Peyer's patch (tissue), 4 donors: ENCODE data around the gene SNX9. TPM values are rescaled to one million over a fixed set of nuclear protein-coding genes. Genes with fewer than 3 reads are reported as not detected.

ENCODE experiments used
- DNase-seq, 3 donors: peaks; one replicate each; pipeline ENCODE4 v3.0.0-alpha.2; 2017 to 2019
- H3K27ac ChIP-seq, 4 donors: fragments of 200-600 bp; sonication (generic); one replicate each; pipeline ENCODE4 v1.5.1; 2016 to 2019
- H3K27me3 ChIP-seq, 2 donors: fragments of 200-600 bp; sonication (generic); one replicate each; pipeline ENCODE4 v1.5.1; 2019
- H3K36me3 ChIP-seq, 3 donors: fragments of 200-600 bp; sonication (generic); one replicate each; pipeline ENCODE4 v1.5.1; 2016 to 2019
- H3K4me1 ChIP-seq, 4 donors: fragments of 200-600 bp; sonication (generic); one replicate each; pipeline ENCODE4 v1.5.1; 2016 to 2019
- H3K4me3 ChIP-seq, 4 donors: fragments of 200-600 bp; sonication (generic); 1 replicate in 3 of 4; 2 replicates in 1 of 4; pipeline ENCODE4 v1.5.1; 2016 to 2019; ENCODE audit warnings: mild to moderate bottlenecking in 1 of 4
- H3K9me3 ChIP-seq, 4 donors: fragments of 200-600 bp; sonication (generic); one replicate each; pipeline ENCODE4 v1.5.1; 2016 to 2019; ENCODE audit warnings: mild to moderate bottlenecking in 1 of 4
- CTCF ChIP-seq, 6 experiments: fragments of 450-650 bp in 4 of 6; fragments of 200-600 bp in 2 of 6; sonication (generic) in 1 of 6; IDR thresholded peaks; one replicate each; pipeline ENCODE4 v1.5.1; 2017 to 2019; ENCODE audit warnings: antibody characterized with exemption in 6 of 6, mild to moderate bottlenecking in 3 of 6, moderate library complexity in 1 of 6
- POLR2A ChIP-seq, 2 donors: fragments of 450-650 bp; IDR thresholded peaks; one replicate each; pipeline ENCODE4 v1.5.1; 2017; ENCODE audit warnings: antibody characterized with exemption in 2 of 2, mild to moderate bottlenecking in 2 of 2, moderate library complexity in 2 of 2
- total RNA-seq, 4 donors: library from RNA; depleted of rRNA; stranded (reverse); fragments of >200 nt; gene quantifications; one replicate each; pipeline ENCODE4 v1.1.0, GENCODE V29; 2016

The SNX9 gene
- 10 to 100 TPM; 49.8 to 59.1 (median 52.5) TPM for total RNA-seq

GRCh38 chr6:157823001-157823527 is at the start of gene SNX9:
SNX9 (plus strand) TSS chr6:157823246; CDS start chr6:157823435, 189 bp downstream.
- peak; percentile 65 to 90 (median 85) for DNase-seq
- peak within 1 kb of the TSS; percentile 95 to 100 (median 97) for H3K27ac ChIP-seq
- no peaks in the 10 kb centered on the region for H3K36me3 ChIP-seq
- no peaks in the 10 kb centered on the region for H3K27me3 ChIP-seq
- TF ChIP-seq POLR2A (IDR thresholded peaks at IDR 0.05): peak; percentile 41 to 88
- TF ChIP-seq CTCF (IDR thresholded peaks at IDR 0.05): peak in 3 of 6 experiments; percentile 35 to 56 (median 53)
- H3K4me3 ChIP-seq: peak within 1 kb of the TSS; percentile 97 to 100 (median 98)
- H3K4me1 ChIP-seq: peaks cover 0 to 14% (median 3%) of the 10 kb centered on the region in 4 donors
- no peaks in the 10 kb centered on the region for H3K9me3 ChIP-seq

- no peaks in the 10 kb centered on the region for H3K36me3 ChIP-seq
- no peak for DNase-seq
- H3K27me3 ChIP-seq: no peaks in the 10 kb centered on the region
- H3K9me3 ChIP-seq: no peaks in the 10 kb centered on the region
- H3K4me3 ChIP-seq: no peak overlapping the region
- peaks cover 0 to 13% (median 3%) of the 10 kb centered on the region in 4 donors for H3K4me1 ChIP-seq
- TF ChIP-seq CTCF (IDR thresholded peaks at IDR 0.05) (no peak), POLR2A (IDR thresholded peaks at IDR 0.05) (no peak)
- H3K27ac ChIP-seq: peak overlapping the region in 1 of 4 donors; percentile 3
Measured at GRCh38 chr6:157773248-157773773, 49.7 kb upstream of the SNX9 start.

- H3K36me3 ChIP-seq: no peaks in the 10 kb centered on the region
- no peak for DNase-seq
- no peak overlapping the region for H3K4me3 ChIP-seq
- TF ChIP-seq POLR2A (IDR thresholded peaks at IDR 0.05) (no peak), CTCF (IDR thresholded peaks at IDR 0.05) (no peak)
- peaks cover 0 to 7% (median 2%) of the 10 kb centered on the region in 4 donors for H3K4me1 ChIP-seq
- H3K27ac ChIP-seq: no peak overlapping the region
- H3K9me3 ChIP-seq: no peaks in the 10 kb centered on the region
- no peaks in the 10 kb centered on the region for H3K27me3 ChIP-seq
Measured at GRCh38 chr6:157774153-157775135, 48.6 kb upstream of the SNX9 start.

- Histone ChIP-seq H3K4me3 (no peak overlapping the region), H3K36me3 (no peaks in the 10 kb centered on the region), H3K27ac (no peak overlapping the region), H3K4me1 (no peaks in the 10 kb centered on the region), H3K27me3 (no peaks in the 10 kb centered on the region), H3K9me3 (no peaks in the 10 kb centered on the region)
- TF ChIP-seq CTCF (IDR thresholded peaks at IDR 0.05) (no peak), POLR2A (IDR thresholded peaks at IDR 0.05) (no peak)
- DNase-seq: no peak
Measured at GRCh38 chr6:157775376-157775775, 47.7 kb upstream of the SNX9 start.

GRCh38 chr6:157777344-157777743 is 45.7 kb upstream of the SNX9 start:
- no peaks in the 10 kb centered on the region for H3K27me3 ChIP-seq
- DNase-seq: no peak
- no peaks in the 10 kb centered on the region for H3K4me1 ChIP-seq
- H3K4me3 ChIP-seq: no peak overlapping the region
- TF ChIP-seq POLR2A (IDR thresholded peaks at IDR 0.05): no peak
- no peak for TF ChIP-seq CTCF (IDR thresholded peaks at IDR 0.05)
- no peak overlapping the region for H3K27ac ChIP-seq
- no peaks in the 10 kb centered on the region for H3K9me3 ChIP-seq
- no peaks in the 10 kb centered on the region for H3K36me3 ChIP-seq
